Ecto neural progenitor cell (in vitro differentiated cells): ENCODE measurements around the gene CNN2.
A peak's percentile ranks its signal among the peaks of the same experiment; 100 is the strongest.

Experiments
- DNase-seq: peaks from one replicate; pipeline ENCODE4 v3.0.0-alpha.2; 2018; ENCODE audit warnings: low spot score

The CNN2 gene

DNA sequence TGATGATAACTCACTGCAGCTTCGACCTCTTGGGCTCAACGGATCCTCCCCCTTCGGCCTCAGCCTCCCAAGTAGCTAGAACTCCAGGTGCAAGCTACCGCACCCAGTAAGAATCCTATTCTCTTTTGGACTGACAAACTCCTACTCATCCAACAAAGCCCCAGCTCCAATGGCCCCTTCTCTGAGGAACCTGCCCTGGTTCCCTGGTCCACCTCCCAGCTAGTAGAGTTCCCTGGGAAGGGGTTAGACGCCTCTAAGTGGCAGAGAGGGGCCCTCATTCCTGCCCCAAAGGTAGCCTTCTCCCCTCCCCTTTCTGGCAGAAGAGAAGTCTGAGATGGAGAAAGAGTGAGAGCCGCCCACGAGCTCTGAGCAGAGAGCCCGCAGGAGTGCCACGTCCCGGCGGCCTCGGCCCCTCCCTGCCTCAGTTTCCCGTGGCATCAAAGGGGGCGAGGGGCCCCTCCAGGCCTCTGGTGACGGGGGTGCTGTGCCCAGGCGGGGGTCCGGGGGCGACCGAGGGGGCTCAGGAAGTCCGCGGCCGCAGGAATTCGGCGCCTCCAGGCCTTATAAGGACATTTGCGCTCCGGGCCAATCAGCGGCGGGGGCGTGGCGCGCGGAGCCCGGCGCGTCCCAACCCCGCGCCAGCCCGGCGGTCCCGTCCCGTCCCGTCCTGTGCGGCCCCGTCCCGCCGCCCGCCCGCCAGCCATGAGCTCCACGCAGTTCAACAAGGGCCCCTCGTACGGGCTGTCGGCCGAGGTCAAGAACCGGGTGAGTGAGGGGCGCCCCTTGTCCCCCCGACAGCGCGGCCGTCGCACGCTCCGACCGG, at the start of gene CNN2:
TSS of gene CNN2 (plus strand) at position 649 of the 823 bp plus-strand sequence. CDS start at position 703, 54 bp downstream.
- peak; percentile 92 for DNase-seq

DNA sequence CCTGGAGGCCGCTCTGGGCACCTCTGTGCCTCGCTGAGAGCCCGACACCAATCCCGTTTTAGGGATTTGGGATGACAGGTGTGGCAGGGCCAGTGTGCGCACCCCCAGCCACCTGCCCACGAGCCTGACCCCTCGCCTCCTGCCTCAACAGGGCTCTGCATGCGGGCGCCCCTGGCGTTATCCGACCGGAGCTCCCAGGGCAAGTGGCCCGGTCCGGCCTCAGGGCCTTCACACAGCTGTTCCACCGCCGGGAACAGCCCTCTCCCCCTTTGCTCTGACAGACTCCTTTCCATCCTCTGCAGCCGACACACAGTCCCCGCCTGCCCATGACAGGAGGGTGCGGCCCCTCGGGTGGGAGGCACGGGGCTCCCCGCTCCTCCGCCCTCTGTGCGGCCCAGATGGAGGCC, 49.3 kb upstream of the CNN2 start:
- DNase-seq = no peak

DNA sequence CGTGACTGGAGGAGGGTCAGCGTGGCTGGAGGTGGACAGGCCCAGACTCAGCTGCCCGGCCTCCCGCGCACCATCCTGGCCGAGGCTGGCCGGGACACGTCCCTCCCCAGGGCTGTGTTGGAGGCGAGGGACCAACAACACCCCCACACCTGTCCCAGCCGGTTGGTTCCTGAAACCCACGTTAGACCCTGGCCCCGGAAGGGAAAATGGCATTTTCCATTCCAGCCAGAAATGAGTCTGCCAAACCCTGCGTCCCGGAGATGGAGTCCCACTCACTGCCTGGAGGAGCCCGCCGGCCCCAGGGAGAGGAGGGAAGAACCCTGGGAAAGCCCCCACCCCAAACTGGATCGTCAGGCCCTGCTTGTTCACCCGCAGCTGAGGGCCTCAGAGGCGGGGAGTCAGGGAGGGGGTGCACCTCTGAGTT, 47.1 kb upstream of the CNN2 start:
- peak; percentile 51 for DNase-seq

DNA sequence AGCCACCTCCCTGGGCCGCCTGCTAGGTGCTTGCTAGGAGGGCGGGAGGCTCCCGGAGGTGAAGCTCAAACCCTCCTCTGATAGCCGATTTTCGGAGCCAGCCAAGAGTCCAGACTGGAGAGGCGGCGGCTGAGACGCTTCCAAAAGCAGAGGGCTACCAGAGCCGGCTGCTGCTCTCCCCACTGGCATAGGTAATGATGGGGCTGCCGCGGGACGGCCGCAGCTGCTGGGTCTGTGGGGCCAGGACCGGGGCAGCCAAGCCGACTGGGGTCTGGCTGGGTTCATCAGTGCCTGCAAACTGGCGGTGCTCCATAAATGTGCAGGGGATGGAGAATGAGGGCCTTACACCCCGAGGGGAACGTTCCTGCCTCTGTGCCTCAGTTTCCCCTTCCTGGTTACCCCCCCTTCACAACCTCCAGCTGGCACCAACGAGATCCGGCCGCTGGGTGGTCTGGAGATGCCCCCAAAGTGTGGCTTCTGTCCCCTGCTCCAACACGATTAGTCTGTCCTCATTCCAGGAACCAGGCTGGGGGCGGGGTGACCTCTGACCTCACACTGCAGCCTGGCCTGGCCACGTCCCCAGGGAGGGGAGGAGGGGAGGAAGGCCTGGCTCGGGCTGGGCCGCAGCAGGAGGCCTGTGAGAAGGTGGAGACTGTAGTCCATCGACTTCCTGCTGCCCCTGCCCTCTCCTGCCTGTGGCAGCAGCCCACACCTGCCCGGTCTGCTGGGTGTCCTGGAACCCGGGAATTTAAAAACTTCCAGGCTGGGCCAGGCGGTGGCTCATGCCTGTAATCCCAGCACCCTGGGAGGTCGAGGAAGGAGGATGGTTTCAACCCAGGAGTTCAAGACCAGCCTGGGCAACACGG, 46.0 kb upstream of the CNN2 start:
- DNase-seq = peak; percentile 95

DNA sequence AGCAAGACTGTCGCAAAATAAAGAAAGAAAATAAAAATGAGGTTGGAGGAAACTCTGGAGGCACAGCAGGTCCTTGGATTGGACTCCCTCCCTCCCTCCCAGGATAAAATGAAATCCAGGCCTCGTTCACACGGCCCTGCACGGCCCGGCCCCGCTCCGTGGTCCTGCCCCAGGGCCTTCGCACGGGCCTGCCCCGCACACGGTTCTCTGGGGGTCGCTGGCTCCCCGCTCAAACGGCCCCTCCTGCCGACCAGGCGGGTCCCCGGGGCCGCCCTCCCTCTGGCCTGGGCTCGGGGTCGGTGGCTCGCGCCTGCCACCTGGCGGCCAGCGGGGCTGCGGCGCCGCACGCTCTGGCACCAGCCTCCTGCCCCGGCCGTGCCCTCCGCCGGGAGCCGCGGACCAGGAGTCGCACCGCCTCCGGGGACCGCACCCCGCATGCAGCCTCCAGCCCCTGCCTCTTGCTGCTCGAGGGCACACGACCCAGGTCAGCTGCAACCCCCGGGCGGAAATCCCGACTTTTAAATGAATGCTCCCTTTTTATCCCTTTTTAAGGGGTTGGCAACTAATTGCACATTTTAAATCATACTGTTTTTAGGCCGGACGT, 43.7 kb upstream of the CNN2 start:
- DNase-seq = peak; percentile 90

DNA sequence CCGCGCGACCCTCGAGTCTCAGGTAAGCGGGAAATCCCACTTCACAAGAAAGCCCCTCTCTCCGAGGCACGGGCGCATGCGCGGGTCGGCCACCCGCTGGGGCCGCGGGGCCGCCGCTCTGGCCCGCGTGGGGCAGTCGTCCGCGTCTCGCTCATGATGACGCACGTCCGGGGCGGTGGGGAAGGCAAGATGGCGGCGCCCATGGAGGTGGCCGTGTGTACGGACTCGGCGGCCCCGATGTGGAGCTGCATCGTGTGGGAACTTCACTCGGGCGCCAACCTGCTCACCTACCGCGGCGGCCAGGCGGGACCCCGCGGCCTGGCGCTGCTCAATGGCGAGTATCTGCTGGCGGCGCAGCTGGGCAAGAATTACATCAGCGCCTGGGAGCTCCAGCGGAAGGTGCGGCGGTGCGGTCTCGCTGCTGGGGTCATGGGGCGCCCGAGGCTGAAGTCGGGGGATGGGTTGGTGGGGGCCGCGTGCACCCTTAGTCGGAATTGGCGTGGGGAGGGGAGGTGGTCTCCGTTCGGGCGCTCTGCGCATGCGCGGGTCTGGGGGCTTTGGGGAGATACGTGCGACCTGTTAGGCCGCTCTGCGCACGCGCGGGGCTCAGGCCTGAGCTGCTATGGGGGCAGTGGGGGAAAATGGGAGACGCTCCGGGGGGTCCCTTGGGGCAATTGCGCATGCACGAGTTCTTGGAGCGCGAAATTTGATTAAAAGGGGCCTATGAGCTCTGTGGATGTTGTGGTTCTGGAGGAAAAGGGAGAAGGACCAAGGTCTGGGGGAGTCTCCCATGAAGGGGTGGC, 42.0 kb upstream of the CNN2 start, which contains the start of gene WDR18:
TSS of gene WDR18 (plus strand) at position 181 of the 803 bp plus-strand sequence. CDS start at position 190, 9 bp downstream.
- peak; percentile 95 for DNase-seq

DNA sequence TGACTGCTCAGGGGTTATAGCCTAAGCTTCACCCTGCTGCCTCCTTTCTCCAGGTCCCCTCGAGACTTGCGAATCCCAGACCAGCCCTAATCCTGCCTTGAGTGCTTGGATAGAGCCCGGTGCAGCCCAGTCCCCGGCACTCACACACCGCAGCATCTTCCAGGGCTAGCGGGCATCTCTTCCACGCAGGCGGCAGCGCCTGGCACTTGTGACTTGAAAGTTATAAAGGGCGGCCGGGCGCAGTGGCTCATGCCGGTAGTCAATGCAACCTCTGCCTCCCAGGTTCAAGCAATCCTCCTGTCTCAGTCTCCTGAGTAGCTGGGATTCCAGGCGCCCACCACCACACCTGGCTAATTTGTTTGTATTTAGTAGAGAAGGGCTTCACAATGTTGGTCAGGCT, 40.3 kb upstream of the CNN2 start:
- no peak for DNase-seq

DNA sequence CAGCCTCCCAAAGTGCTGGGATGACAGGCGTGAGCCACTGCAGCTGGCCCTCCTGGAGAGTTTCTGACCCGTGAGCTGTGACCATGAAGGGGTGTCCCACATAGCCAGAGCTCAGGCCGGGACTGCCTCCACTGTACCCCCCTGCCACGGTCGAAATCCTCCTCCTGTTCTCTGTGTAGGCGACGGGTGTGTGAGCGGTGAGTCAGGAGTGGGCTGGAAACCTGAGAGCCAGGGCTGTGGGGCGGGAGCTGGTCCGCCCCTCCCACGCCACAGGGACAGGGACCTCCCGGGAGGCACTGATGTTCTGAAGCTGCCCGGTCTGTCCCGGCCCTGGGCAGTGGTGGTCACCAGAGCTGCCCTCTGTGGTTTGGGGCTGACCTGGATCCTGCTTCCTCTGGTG, 38.3 kb upstream of the CNN2 start:
- no peak for DNase-seq

DNA sequence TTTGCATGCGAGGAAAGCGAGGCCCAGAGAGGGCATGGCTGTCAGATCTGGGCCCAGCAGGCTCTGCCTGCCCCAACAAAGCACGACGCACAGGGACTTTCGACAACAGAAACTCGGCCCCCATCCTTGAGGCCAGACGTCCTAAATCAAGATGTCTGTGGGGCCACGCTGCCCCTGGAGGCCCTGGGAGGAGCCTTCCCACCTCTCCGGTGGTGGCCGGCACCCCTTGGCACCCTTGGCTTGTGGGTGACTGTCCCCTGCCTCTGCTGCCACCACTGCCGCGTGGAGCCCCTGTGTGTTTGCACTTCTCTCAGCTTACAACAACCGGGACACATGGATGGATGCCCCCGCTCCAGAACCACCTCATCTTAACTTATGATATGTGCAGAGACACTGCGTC, 37.9 kb upstream of the CNN2 start:
- DNase-seq = no peak

DNA sequence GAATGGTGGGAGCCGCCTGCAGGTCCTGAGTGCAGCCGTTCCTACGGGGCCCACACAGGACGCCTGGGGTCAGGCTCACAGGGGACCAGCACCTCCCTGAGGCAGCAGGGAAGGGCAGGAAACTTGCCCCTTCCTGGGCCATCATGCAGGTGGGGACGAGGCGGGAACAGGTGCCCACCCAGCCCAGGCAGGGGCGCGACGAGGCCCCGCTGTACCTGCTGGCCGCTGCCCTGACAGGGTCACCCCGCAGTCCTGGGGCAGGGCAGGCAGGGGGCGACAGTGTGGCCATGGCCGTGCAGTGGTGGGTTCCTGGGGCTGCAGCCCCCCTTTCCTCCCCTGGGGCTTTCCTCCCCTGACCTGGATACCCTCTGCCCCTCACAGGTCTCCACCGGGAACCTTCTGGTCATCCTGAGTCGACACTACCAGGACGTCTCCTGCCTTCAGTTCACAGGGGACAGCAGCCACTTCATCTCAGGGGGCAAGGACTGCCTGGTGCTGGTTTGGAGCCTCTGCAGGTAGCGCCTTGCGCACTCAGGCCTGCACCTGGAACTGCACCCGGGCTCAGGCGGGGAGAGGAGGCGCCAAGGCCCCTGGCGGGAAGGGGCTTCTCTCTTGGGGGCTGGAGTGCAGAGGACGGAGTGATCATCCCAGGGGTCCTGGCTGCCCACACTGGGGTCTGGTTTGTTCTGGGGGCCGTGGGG, 36.9 kb upstream of the CNN2 start:
- DNase-seq = no peak

DNA sequence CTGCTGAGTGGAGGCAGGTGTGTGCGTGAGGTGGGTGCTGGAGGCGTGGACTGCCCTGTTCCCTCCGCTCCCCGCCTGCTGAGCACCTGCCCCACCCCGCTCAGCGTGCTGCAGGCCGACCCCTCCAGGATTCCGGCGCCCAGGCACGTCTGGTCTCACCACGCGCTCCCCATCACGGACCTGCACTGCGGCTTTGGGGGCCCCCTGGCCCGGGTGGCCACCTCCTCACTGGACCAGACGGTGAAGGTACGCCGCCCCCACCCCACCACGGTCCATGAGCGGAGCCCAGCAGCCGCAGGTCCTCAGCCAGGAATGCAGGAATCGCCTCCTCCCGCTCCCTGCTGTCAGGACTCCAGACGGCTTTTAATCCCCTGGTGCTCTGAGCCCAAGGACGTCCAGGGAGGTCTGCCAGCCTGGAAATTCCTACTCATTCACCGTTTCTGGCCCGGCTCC, 36.3 kb upstream of the CNN2 start:
- no peak for DNase-seq

DNA sequence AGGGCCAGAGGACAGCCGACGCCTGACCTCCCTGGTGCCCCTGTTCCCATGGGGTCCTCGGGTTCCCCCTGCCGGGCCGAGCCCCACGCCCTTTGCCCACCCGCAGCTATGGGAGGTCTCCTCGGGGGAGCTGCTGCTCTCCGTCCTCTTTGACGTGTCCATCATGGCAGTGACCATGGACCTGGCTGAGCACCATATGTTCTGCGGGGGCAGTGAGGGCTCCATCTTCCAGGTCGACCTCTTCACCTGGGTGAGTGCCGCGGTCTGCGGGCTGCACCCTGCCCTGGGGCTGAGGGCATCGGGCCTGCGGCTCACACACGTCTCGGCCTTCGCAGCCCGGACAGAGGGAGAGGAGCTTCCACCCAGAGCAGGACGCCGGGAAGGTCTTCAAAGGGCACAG, 35.7 kb upstream of the CNN2 start:
- no peak for DNase-seq

DNA sequence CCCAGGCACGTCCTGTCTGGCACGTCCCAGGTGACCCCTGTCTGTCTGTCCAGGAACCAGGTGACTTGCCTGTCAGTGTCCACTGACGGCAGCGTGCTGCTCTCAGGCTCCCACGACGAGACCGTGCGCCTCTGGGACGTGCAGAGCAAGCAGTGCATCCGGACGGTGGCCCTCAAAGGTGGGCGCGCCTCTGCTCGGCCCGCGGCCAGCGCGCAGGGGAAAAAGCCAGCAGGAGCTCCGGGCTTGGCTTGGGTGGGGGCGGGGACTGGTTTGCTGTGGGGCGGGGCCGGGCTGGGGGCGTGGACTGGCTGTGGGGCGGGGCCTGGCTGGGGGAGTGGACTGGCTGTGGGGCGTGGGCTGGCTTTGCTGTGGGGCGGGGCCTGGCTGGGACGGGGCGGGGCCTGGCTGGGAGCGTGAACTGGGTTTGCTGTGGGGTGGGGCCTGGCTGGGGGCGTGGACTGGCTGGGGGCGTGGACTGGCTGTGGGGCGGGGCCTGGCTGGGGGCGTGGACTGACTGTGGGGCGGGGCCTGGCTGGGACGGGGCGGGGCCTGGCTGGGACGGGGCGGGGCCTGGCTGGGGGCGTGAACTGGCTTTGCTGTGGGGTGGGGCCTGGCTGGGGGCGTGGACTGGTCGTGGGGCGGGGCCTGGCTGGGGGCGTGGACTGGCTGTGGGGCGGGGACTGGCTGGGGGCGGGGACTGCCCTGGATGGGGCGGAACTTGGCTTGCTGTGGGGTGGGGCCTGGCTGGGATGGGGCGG, 35.1 kb upstream of the CNN2 start:
- peak; percentile 81 for DNase-seq

DNA sequence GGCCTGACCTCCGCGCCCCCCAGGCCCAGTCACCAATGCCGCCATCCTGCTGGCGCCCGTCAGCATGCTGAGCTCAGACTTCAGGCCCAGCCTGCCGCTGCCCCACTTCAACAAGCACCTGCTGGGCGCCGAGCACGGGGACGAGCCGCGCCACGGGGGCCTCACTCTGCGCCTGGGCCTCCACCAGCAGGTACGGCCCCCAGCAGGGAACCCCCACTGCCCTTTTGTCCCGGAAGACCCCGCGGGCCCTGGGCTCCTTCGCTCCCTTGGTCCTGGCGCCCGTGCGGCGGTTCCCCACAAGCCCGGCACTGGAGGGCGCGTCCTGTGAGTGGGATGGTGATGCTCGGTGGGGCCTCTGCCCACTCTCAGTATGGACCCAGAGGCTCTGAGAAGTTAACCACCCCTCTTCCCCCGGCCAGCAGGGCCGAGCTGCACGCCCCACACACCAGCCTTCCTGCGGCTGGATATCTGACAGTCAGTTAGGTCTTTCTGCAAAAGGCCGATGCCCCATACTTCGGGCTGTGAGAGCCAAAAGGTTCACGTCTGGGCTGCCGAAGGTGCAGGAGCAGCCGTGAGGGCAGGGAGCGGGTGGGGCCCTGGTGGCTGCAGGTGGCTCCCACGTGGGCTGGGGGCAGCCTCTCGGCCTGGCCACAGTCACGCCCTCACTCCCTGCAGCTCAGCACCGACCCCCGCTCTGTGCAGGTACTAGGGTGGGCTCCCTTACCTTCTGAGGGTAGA, 34.3 kb upstream of the CNN2 start:
- DNase-seq = no peak

DNA sequence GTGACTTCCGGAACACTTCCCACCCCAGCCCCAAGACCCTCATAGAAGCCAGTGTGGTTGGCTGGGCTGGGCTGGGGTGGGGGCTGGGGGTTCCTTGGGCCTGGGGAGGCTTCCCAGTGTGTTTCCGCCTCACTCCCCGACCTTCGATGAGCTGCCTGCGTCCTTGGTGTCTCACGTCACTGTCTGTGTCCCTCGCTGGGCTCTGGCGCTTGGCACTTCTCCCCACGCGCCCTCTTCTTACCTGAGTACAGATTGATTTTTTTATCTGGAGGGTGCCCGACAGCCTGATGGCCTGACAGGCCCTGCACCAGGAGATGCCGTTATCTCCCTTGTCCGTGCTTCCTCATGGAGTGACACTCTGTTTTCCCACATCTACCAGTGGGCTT, 33.7 kb upstream of the CNN2 start:
- DNase-seq = no peak

DNA sequence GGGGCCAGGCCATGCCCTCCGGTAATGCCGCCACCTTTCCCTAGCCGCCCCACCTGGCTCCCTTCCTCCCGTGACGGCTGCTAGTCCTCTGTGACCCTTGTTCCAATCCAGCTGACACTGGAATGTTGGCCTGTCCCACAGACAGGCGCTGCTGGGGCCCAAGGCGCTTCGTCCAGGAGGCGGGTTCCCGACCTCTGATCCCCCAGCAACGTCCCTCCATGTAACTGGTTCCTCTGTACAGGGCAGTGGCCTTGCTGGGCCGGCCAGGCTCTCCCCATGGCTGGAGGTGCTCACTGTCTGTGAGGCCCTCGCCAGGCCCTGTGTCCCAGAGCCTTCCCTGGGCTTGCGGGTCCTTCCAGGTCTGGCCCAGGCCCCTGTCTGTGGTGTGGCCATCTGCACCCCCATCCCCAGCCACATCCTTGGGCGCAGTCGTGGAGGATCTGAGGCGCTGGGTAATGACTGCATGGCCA, 33.0 kb upstream of the CNN2 start:
- no peak for DNase-seq

DNA sequence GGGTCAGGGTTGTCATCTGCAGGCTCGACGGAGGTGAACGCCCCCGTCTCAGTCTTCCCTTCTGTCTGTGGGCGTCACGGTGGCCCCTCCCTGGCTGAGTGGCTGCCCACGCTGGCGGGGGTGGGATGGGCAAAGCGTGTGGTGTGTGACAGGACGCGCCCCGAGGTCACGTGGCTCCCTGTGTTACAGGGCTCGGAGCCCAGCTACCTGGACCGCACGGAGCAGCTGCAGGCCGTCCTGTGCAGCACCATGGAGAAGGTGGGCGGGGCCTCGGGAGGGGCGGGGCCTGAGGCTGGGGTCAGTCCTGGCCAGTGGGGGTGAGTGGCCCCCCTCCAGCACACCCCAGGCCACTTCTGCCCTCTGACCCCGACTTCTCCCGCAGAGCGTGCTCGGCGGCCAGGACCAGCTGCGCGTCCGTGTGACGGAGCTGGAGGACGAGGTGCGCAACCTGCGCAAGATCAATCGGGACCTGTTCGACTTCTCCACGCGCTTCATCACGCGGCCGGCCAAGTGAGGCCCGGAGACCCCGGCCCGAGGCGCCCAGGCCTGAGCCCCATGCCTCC, 32.5 kb upstream of the CNN2 start:
- no peak for DNase-seq

DNA sequence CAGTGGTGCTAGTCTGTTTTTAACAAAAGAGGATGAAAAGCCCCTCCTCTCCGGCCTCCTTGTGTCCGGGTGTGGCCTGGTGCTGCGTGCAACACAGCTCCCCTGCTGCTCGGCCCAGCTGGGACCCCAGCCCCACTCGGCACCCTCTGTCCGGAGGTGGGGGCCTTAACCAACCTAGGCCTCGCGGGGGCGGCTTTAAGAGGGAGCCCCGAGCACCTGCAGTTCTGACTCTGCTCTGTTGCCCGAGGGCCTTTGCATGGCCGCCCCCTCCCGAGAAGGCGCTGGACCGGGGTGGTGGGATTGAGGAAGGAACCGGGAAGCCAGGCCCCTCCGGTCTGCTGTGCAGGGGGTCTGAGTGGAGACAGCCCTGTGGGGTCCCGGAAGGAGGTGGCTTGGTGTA, 31.9 kb upstream of the CNN2 start:
- DNase-seq = no peak
